ENCODE results near the gene THBD.
A peak's percentile ranks its signal among the peaks of the same experiment; 100 is the strongest.

THBD gene

DNA sequence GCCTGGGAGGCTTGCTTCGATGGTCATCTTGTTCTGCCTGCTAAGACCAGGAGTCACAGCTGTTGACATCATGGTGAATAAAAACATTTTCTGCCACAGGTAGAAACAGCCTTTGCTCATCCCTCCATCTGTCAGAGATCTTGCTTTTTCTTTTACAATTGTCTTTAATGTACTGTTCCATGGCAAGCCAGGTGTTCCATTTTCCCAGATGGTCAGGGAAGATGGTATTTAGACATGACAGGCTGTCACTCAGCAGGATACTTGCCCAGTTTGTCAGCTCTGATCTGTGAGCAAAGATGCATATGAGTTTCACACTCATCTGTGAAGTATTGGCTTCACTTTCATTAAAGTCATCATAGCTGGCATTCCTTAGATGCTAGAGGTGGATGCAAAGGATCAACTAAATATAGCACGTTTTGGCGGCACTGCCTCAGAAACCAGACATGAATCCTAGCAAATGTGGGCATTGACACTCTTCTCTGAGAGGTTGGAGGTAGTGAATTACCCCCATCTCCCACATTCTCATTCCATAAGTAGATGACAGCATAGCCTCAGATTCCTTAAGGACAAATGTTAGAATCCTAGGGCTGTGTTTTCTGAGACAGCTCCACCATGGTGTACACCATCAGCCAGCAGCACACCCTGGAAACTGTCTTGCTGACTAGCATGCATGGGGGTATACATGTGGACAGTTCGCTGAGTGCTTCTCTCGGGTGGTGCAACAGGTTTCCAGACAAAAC is 10.2 kb downstream of the THBD start:
- no peak overlapping the region for H3K27ac ChIP-seq
- H3K27me3 ChIP-seq = no peaks in the 10 kb centered on the region
- TF ChIP-seq Cebpa-rat (IDR thresholded peaks at IDR 0.05) = no peak
- H3K36me3 ChIP-seq = no peaks in the 10 kb centered on the region
- no peaks in the 10 kb centered on the region for H4K20me1 ChIP-seq
- peaks cover 7% of the 10 kb centered on the region; the same call in 1 of the 2 replicates for H3K4me1 ChIP-seq
- no peak overlapping the region for H3K4me3 ChIP-seq
- no peak overlapping the region for H3K9ac ChIP-seq
- peaks cover 13% of the 10 kb centered on the region for H3K9me3 ChIP-seq
- no peak overlapping the region for H3K4me2 ChIP-seq

DNA sequence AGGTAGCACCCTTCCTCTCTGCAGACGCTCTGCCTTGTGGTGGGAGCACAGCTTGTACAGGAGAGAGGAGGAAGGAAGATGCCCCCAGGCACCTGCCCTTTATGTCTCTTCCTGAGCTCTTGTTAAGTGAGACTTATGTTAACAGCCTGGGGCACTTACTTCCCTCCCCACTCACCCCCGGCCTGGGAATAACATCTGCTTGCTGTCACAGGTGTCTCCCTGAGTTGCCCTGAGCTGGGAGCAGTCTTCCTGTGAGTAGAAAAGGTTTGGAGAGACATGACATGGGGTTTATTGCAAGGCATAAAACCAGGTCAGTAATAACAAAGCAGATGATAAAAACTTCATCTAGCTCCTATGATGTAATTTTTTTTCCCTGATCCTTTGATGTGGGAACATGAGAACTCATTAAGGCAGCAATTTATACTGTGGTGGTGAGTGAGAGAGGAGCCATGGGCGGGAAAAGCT is 12.4 kb downstream of the THBD start:
- Histone ChIP-seq H3K4me1 (peaks cover 22% of the 10 kb centered on the region), H3K9me3 (peaks cover 13% of the 10 kb centered on the region), H3K27me3 (no peaks in the 10 kb centered on the region), H3K9ac (no peak overlapping the region), H3K4me3 (no peak overlapping the region), H4K20me1 (no peaks in the 10 kb centered on the region), H3K27ac (no peak overlapping the region), H3K4me2 (peak overlapping the region; percentile 27; the same call in 1 of the 2 replicates), H3K36me3 (no peaks in the 10 kb centered on the region)
- no peak for TF ChIP-seq Cebpa-rat (IDR thresholded peaks at IDR 0.05)

DNA sequence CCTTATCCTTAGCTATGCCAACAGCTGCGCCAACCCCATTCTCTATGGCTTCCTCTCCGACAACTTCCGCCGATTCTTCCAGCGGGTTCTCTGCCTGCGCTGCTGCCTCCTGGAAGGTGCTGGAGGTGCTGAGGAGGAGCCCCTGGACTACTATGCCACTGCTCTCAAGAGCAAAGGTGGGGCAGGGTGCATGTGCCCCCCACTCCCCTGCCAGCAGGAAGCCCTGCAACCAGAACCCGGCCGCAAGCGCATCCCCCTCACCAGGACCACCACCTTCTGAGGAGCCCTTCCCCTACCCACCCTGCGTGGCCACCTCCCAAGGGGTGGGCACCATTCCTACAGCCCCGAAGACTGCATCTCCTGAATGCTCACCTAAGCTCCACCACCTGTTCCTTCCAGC is 13.1 kb downstream of the THBD start:
- H3K4me1 ChIP-seq = peaks cover 24% of the 10 kb centered on the region
- no peaks in the 10 kb centered on the region for H3K27me3 ChIP-seq
- no peak for TF ChIP-seq Cebpa-rat (IDR thresholded peaks at IDR 0.05)
- no peaks in the 10 kb centered on the region for H3K36me3 ChIP-seq
- H3K4me2 ChIP-seq = no peak overlapping the region
- H3K9ac ChIP-seq = no peak overlapping the region
- peaks cover 13% of the 10 kb centered on the region for H3K9me3 ChIP-seq
- no peak overlapping the region for H3K27ac ChIP-seq
- no peaks in the 10 kb centered on the region for H4K20me1 ChIP-seq
- H3K4me3 ChIP-seq = no peak overlapping the region

DNA sequence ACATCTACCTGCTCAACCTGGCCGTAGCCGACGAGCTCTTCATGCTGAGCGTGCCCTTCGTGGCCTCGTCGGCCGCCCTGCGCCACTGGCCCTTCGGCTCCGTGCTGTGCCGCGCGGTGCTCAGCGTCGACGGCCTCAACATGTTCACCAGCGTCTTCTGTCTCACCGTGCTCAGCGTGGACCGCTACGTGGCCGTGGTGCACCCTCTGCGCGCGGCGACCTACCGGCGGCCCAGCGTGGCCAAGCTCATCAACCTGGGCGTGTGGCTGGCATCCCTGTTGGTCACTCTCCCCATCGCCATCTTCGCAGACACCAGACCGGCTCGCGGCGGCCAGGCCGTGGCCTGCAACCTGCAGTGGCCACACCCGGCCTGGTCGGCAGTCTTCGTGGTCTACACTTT is 13.7 kb downstream of the THBD start:
- Histone ChIP-seq H3K9me3 (peaks cover 13% of the 10 kb centered on the region), H3K27me3 (no peaks in the 10 kb centered on the region), H3K36me3 (no peaks in the 10 kb centered on the region), H3K27ac (no peak overlapping the region), H4K20me1 (no peaks in the 10 kb centered on the region), H3K4me3 (no peak overlapping the region), H3K4me2 (no peak overlapping the region), H3K4me1 (peaks cover 24% of the 10 kb centered on the region), H3K9ac (no peak overlapping the region)
- TF ChIP-seq Cebpa-rat (IDR thresholded peaks at IDR 0.05) = no peak

DNA sequence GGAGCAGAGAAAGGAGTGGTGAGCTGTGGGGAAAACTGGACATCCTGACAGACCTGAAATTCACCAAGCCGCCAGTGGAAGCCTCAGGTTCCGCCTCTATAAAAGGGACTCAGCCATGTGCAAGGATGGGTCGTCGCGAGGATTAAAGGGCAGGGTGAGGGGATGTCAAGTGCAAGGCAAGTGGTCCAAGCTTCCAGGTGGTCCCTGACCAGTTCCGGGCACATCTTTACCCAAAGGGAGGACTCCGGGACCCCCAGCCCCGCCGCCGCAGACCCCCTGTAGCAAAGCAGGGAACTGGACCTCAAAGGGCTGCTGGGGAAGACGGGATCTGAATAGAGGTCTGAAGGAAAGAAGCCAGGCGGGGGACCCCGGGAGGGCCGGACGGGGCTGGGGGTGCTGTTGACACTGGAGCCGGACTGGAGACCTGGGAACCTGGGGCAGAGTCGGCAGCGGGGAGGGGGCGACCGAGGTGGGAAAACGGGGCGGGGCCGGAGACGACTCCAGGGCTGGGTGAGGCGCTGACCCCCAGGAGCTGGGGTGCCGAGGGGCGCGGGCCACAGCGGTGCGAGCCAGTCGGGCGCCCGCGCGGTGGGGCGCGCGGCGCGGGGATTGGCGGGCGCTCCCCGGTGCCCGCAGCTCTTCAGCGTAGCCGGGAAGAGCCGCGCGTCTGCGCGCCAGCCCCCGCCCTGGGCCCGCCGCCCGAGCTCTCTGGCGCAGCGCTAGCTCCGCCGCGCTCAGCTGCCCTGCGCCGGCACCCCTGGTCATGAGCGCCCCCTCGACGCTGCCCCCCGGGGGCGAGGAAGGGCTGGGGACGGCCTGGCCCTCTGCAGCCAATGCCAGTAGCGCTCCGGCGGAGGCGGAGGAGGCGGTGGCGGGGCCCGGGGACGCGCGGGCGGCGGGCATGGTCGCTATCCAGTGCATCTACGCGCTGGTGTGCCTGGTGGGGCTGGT is 14.5 kb downstream of the THBD start, which contains the start of gene SSTR4:
SSTR4 (plus strand) TSS at position 592 of the 951 bp plus-strand sequence; CDS start at position 764, 172 bp downstream.
- no peaks in the 10 kb centered on the region for H3K36me3 ChIP-seq
- no peaks in the 10 kb centered on the region for H4K20me1 ChIP-seq
- no peak within 1 kb of the TSS for H3K9ac ChIP-seq
- TF ChIP-seq Cebpa-rat (IDR thresholded peaks at IDR 0.05) = no peak
- H3K4me2 ChIP-seq = no peak within 1 kb of the TSS
- H3K27ac ChIP-seq = no peak within 1 kb of the TSS
- H3K9me3 ChIP-seq = peaks cover 13% of the 10 kb centered on the region
- no peaks in the 10 kb centered on the region for H3K27me3 ChIP-seq
- H3K4me3 ChIP-seq = no peak within 1 kb of the TSS
- peaks cover 24% of the 10 kb centered on the region for H3K4me1 ChIP-seq

DNA sequence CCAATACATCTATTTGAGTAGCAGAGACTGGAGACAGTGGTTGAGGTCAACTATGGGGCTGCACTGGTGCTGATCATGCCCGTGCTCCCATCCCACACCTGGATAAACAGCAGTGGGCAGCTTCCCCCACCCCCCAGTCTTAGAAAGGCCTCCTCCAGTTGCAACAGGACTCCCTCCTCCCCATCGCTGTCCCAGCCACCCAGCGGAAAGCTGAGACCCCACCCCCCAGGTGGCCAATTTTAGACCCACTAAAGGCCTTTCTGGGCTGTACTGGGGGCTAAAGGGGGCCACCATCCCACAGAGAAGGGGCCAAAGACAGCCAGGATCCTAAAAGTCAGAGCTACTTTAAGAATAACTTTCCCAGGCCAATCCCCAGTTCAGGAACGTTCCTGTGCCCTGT is 15.6 kb downstream of the THBD start:
- no peak overlapping the region for H3K4me3 ChIP-seq
- H3K27ac ChIP-seq = no peak overlapping the region
- H3K27me3 ChIP-seq = no peaks in the 10 kb centered on the region
- H3K9ac ChIP-seq = no peak overlapping the region
- no peak overlapping the region for H3K4me2 ChIP-seq
- H3K9me3 ChIP-seq = peaks cover 13% of the 10 kb centered on the region
- H3K36me3 ChIP-seq = no peaks in the 10 kb centered on the region
- no peak for TF ChIP-seq Cebpa-rat (IDR thresholded peaks at IDR 0.05)
- no peaks in the 10 kb centered on the region for H4K20me1 ChIP-seq
- peaks cover 24% of the 10 kb centered on the region for H3K4me1 ChIP-seq

DNA sequence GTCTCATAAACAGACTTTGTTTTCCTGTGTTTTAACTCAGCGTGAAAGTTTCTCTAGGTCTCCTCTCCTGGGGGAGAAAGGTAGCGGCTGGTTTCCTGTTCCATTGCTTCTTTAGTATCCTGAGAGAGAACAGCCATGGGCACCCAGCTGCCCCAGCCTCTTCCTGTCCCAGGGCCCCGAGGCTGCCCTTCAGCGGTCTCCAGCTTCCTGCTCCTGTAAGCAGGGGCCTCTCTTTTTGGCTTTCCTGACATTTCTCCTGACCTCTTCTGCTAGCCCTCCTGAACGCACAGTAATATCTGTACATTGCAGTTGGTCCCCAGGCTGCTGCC is 16.8 kb downstream of the THBD start:
- Histone ChIP-seq H3K4me3 (no peak overlapping the region), H3K27me3 (no peaks in the 10 kb centered on the region), H3K4me2 (peak overlapping the region; percentile 83), H3K9ac (peak overlapping the region; percentile 56; the same call in 1 of the 2 replicates), H3K9me3 (peaks cover 13% of the 10 kb centered on the region), H3K27ac (peak overlapping the region; percentile 61; the same call in 1 of the 2 replicates), H4K20me1 (no peaks in the 10 kb centered on the region), H3K36me3 (no peaks in the 10 kb centered on the region), H3K4me1 (peaks cover 24% of the 10 kb centered on the region)
- TF ChIP-seq Cebpa-rat (IDR thresholded peaks at IDR 0.05) = no peak

DNA sequence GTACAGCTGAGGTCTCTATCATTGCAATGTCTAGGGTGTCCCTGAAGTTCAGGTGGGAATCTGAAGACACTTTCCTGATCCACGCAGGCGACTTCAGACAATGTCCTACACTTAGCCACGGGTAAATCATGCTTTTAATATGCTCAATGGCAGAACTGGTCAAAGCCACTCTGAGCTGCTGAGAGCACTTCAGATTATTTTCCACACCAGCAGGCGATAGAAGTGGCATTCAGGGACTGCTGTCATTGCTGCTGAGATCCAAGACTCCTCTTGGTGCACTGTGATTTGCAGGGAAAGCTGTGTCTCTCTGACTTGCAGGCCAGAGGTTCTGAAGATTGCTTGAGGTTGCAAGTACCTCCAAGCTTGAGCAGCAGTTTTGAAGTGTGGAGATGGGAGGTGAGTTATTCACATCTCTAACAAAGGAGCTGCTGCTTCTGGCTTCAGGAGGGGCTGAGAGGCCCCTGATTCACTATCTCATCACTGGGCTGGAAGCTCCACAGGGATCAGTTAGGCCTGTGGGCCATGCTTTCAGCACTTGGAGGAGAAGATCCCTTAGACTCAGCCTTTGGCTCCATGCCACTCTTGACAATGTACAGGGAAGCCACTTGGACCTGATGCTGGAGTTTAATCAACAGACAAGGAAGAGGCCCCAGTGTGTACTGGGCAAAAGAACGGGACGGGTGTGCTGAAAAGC is 17.3 kb downstream of the THBD start:
- peak overlapping the region; percentile 56; the same call in 1 of the 2 replicates for H3K9ac ChIP-seq
- no peaks in the 10 kb centered on the region for H3K36me3 ChIP-seq
- H3K27ac ChIP-seq = peak overlapping the region; percentile 61; the same call in 1 of the 2 replicates
- H3K4me1 ChIP-seq = peaks cover 24% of the 10 kb centered on the region
- peak overlapping the region; percentile 83 for H3K4me2 ChIP-seq
- TF ChIP-seq Cebpa-rat (IDR thresholded peaks at IDR 0.05) = no peak
- no peaks in the 10 kb centered on the region for H3K27me3 ChIP-seq
- H3K4me3 ChIP-seq = no peak overlapping the region
- H4K20me1 ChIP-seq = no peaks in the 10 kb centered on the region
- H3K9me3 ChIP-seq = peaks cover 13% of the 10 kb centered on the region

DNA sequence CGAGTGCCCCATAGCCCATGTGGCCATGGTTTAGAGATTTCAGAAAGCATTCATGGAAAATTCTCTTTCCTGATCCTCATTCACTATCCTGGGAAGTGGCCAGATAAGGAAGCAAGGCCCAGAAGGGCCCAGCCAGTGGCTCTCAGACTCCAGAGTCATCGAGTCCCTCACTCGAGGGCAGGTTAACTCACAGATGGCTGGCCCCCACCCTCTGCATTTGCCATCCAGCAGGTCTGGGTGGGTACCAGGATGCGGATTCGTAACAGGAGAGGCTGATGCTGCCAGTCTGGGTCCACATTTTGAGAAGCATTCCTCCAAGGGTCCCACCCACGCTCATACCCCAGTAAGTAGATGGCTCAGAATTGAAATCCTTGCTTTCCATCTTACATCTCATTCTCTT is 18.1 kb downstream of the THBD start:
- Histone ChIP-seq H3K4me1 (peaks cover 17% of the 10 kb centered on the region), H4K20me1 (no peaks in the 10 kb centered on the region), H3K4me2 (no peak overlapping the region), H3K9ac (no peak overlapping the region), H3K4me3 (no peak overlapping the region), H3K27me3 (no peaks in the 10 kb centered on the region), H3K9me3 (peaks cover 13% of the 10 kb centered on the region), H3K27ac (no peak overlapping the region), H3K36me3 (no peaks in the 10 kb centered on the region)
- TF ChIP-seq Cebpa-rat (IDR thresholded peaks at IDR 0.05) = no peak

All from BLaER1 (cell line).